Osteoblast (primary cell): Measurements from ENCODE around the gene TACR2. TPM values are rescaled to one million over a fixed set of nuclear protein-coding genes. Genes with fewer than 3 reads are reported as not detected.

Source experiments
- DNase-seq: peaks from one replicate; pipeline ENCODE4 v3.0.0; 2011; ENCODE audit warnings: low spot score, mixed read lengths; ENCODE audit not compliant: insufficient read length; ENCODE audit errors: missing footprints
- H2AFZ ChIP-seq: 2 replicates; pipeline ENCODE4 v1.6.0; 2011; ENCODE audit warnings: mild to moderate bottlenecking, low read length
- H3K27ac ChIP-seq: 2 replicates; pipeline ENCODE4 v1.5.1; 2011; ENCODE audit warnings: mild to moderate bottlenecking, low read depth, low read length, moderate library complexity
- H3K27me3 ChIP-seq: 2 replicates; pipeline ENCODE4 v1.6.0; 2012; ENCODE audit warnings: mild to moderate bottlenecking, control low read depth, inconsistent platforms, low read length, moderate library complexity; ENCODE audit not compliant: insufficient read depth
- H3K36me3 ChIP-seq: 2 replicates; pipeline ENCODE4 v1.5.1; 2011; ENCODE audit warnings: mild to moderate bottlenecking, low read length, control low read depth, moderate library complexity; ENCODE audit not compliant: insufficient read depth
- H3K4me1 ChIP-seq: 2 replicates; pipeline ENCODE4 v1.5.1; 2011; ENCODE audit warnings: mild to moderate bottlenecking, low read length, control low read depth, moderate library complexity; ENCODE audit not compliant: insufficient read depth
- H3K4me2 ChIP-seq: 2 replicates; pipeline ENCODE4 v1.6.0; 2011; ENCODE audit warnings: mild to moderate bottlenecking, low read length; ENCODE audit not compliant: insufficient read depth
- H3K4me3 ChIP-seq: fragments of 200-600 bp; sonication (generic); 3 replicates; pipeline ENCODE4 v1.5.1; 2012; ENCODE audit warnings: mild to moderate bottlenecking, low read length, inconsistent platforms; ENCODE audit not compliant: insufficient read depth
- H3K79me2 ChIP-seq: 2 replicates; pipeline ENCODE4 v1.6.0; 2012; ENCODE audit warnings: mild to moderate bottlenecking, low read length, control low read depth, inconsistent platforms; ENCODE audit not compliant: insufficient read depth
- H3K9me3 ChIP-seq: 2 replicates; pipeline ENCODE4 v1.5.1; 2011; ENCODE audit warnings: low read depth, low read length, control low read depth
- H4K20me1 ChIP-seq: 2 replicates; pipeline ENCODE4 v1.6.0; 2012; ENCODE audit warnings: mild to moderate bottlenecking, low read length, control low read depth; ENCODE audit not compliant: insufficient read depth
- total RNA-seq: library from RNA; depleted of rRNA; stranded (reverse); fragments of >200 nt; gene quantifications from 2 replicates; pipeline ENCODE4 v1.2.3, GENCODE V29; 2012
- TF ChIP-seq, protein P1 (sequence below): IDR thresholded peaks from 2 replicates; pipeline ENCODE4 v1.5.1; 2011; ENCODE audit warnings: mild to moderate bottlenecking, low read depth, low read length, moderate library complexity; ENCODE audit errors: extremely low read depth

TACR2 gene
- total RNA-seq, 1 donor = 0.36 TPM

DNA sequence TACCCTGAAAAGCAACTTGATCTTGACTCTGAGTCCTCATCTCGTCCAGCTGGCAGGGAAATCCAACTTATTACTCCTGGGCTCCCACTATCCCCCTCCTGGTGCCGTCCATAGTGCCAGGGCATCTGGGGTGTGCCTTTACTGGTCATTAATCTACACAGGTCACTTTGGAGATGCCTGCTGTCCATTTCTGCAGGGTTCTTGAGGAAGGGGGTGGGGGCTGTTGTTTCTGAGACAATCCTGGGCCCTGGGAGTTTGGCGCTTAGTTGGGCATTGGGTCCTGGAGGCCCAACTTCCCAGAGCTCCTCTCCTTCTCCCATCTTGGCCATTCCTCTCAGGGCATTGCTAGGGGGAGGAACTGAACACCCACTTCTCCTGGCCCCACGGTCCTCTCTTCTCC lies 6.0 kb upstream of the TACR2 start:
- Histone ChIP-seq H3K27me3 (peaks cover 20% of the 10 kb centered on the region), H3K4me1 (no peaks in the 10 kb centered on the region), H3K4me2 (no peak overlapping the region), H3K4me3 (no peak overlapping the region), H3K36me3 (no peaks in the 10 kb centered on the region), H4K20me1 (no peaks in the 10 kb centered on the region), H3K79me2 (no peaks in the 10 kb centered on the region), H3K9me3 (no peaks in the 10 kb centered on the region), H3K27ac (no peak overlapping the region), H2AFZ (no peak overlapping the region)
- DNase-seq = no peak
- TF ChIP-seq, protein P1, sequence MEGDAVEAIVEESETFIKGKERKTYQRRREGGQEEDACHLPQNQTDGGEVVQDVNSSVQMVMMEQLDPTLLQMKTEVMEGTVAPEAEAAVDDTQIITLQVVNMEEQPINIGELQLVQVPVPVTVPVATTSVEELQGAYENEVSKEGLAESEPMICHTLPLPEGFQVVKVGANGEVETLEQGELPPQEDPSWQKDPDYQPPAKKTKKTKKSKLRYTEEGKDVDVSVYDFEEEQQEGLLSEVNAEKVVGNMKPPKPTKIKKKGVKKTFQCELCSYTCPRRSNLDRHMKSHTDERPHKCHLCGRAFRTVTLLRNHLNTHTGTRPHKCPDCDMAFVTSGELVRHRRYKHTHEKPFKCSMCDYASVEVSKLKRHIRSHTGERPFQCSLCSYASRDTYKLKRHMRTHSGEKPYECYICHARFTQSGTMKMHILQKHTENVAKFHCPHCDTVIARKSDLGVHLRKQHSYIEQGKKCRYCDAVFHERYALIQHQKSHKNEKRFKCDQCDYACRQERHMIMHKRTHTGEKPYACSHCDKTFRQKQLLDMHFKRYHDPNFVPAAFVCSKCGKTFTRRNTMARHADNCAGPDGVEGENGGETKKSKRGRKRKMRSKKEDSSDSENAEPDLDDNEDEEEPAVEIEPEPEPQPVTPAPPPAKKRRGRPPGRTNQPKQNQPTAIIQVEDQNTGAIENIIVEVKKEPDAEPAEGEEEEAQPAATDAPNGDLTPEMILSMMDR = no peak

DNA sequence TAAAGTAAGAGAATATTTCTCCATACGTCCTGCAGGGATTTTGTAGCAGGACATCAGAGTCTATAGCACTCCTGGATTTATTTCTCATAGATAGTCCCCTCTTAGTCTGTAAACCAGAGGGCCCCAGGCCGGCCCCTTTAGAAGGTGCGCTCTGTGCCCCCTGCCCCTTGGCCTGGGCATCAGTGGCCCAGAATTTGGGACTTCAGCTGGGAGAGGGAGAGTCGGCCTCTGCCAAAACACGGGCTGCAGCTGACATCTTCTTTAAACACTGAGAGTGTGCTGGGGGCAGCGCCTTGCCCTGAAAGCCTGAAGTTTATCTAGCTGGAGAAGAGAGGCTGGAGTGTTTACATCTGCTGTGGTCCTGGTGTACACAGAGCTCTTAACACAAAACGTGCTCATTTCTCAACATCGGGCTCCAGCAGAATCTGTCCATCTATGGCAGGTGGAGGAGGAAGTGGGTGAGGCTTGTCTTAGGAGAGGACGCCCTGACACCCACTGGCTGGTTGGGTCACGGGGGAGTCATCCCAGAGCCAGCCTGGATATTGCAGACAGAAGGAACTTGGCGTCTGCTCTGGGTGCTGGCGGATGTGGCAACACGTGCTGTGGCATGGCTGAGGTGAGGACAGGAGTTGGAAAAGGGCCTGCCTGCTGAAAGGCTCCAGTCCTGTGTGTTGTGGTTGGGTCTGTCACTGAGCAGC lies 5.0 kb upstream of the TACR2 start:
- Histone ChIP-seq H3K4me2 (no peak overlapping the region), H3K27ac (no peak overlapping the region), H2AFZ (no peak overlapping the region), H3K4me1 (no peaks in the 10 kb centered on the region), H3K27me3 (peaks cover 23% of the 10 kb centered on the region), H4K20me1 (no peaks in the 10 kb centered on the region), H3K79me2 (no peaks in the 10 kb centered on the region), H3K4me3 (no peak overlapping the region), H3K9me3 (no peaks in the 10 kb centered on the region), H3K36me3 (no peaks in the 10 kb centered on the region)
- no peak for DNase-seq
- TF ChIP-seq, protein P1 = no peak

DNA sequence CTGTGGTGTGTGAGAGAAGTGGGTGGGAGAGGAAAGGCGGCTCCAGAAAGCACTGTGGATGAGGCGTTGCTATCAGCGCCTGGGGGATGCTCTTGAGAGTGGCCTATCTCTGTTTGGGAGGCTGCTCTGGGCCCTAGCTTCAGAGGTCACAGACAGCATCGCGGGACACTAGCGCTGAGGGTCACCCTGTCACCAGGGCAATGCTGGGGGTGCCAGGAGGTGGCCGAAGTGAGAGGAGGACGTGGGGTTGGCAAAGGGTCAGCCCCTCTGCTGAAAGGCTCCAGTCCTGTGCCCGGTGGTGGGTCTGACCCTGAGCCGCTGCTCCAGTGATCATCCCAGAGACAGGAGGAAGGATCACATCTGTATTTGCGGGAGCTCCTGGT lies 3.0 kb upstream of the TACR2 start:
- H3K79me2 ChIP-seq = no peaks in the 10 kb centered on the region
- H2AFZ ChIP-seq = no peak overlapping the region
- no peak overlapping the region for H3K4me2 ChIP-seq
- TF ChIP-seq, protein P1 = no peak
- no peak overlapping the region for H3K4me3 ChIP-seq
- peaks cover 26% of the 10 kb centered on the region for H3K27me3 ChIP-seq
- DNase-seq = no peak
- no peaks in the 10 kb centered on the region for H3K4me1 ChIP-seq
- no peaks in the 10 kb centered on the region for H3K9me3 ChIP-seq
- no peaks in the 10 kb centered on the region for H3K36me3 ChIP-seq
- H3K27ac ChIP-seq = no peak overlapping the region
- no peaks in the 10 kb centered on the region for H4K20me1 ChIP-seq

DNA sequence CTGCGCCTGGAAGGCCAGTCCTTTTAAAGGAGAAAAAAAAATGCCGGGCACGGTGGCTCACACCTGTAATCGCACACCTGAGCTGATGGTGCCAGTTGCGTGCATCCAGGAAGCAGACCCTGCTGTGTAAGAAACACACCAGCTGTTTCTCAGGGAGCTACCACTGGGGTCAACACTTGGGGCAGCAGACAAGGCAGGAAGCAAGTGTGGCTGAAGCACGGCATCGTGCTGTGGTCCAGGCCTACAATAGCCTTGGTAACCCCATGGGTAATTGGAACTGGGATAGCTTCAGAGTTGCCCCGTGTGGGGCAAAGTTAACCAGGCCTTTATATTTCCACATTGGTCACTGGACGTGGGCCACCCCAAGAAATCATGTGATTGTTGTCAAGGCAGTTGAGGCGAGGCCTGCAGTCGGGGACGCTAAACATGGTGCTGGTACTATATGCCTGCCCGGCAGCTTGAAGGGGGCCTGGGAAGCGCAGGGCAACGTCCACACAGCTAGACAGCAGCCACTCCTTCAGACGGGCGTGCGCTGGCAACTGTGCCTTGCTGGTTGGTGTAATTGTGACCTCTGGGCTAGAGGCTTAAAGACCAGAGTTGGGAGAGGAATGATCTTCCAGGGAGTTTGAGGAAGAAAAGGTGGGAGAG lies 2.5 kb upstream of the TACR2 start:
- H3K4me1 ChIP-seq = no peaks in the 10 kb centered on the region
- no peaks in the 10 kb centered on the region for H4K20me1 ChIP-seq
- no peaks in the 10 kb centered on the region for H3K79me2 ChIP-seq
- H2AFZ ChIP-seq = no peak overlapping the region
- no peak overlapping the region for H3K4me2 ChIP-seq
- no peaks in the 10 kb centered on the region for H3K9me3 ChIP-seq
- DNase-seq = no peak
- TF ChIP-seq, protein P1 = no peak
- no peak overlapping the region for H3K27ac ChIP-seq
- H3K27me3 ChIP-seq = peaks cover 26% of the 10 kb centered on the region
- no peaks in the 10 kb centered on the region for H3K36me3 ChIP-seq
- no peak overlapping the region for H3K4me3 ChIP-seq
